Lower leg skin (tissue), 3 donors: ENCODE results near the gene MTMR12.

Source experiments
- CTCF ChIP-seq, 3 donors: fragments of 450-650 bp; IDR thresholded peaks; one replicate each; pipeline ENCODE4 v1.5.1; 2016; ENCODE audit warnings: antibody characterized with exemption in 3 of 3, mild to moderate bottlenecking in 3 of 3, moderate library complexity in 2 of 3
- POLR2A ChIP-seq, 2 donors: fragments of 450-650 bp; IDR thresholded peaks; one replicate each; pipeline ENCODE4 v1.6.1; 2016 to 2017; ENCODE audit warnings: antibody characterized with exemption in 2 of 2, mild to moderate bottlenecking in 1 of 2, moderate library complexity in 1 of 2

DNA sequence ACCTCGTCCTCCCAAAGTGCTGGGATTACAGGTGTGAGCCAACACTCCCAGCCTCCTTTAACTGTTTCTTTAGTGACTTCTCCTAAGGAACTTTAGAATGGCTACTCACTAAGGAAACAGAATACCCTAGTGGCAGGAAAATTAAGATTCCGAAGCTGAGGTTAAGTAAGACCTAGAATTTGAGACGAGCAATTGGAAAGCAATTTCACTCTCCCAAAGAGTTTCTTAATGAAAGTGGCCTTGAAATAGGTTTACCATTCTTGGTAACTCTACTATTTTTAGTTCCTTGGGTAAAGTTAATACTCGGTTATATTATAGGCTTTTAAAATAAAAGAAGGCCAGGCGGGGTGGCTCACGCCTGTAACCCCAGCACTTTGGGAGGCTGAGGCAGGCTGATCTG, 115.7 kb downstream of the MTMR12 start:
- TF ChIP-seq POLR2A (IDR thresholded peaks at IDR 0.05) (no peak), CTCF (IDR thresholded peaks at IDR 0.05) (no peak)
